MG63 (cell line): ENCODE data around the gene FBXL7. TPM values are rescaled to one million over a fixed set of nuclear protein-coding genes. Genes with fewer than 3 reads are reported as not detected.

Experiments
- DNase-seq: peaks from one replicate; pipeline ENCODE4 v3.0.0-alpha.2; 2020
- H3K27me3 ChIP-seq: fragments of 250-450 bp; sonication (Bioruptor Pico); 2 replicates; pipeline ENCODE4 v1.5.1; 2020; ENCODE audit warnings: mild to moderate bottlenecking, moderate library complexity
- H3K36me3 ChIP-seq: fragments of 250-450 bp; sonication (Bioruptor Pico); 2 replicates; pipeline ENCODE4 v1.5.1; 2020; ENCODE audit warnings: mild to moderate bottlenecking, moderate library complexity
- H3K4me3 ChIP-seq: fragments of 250-450 bp; sonication (Bioruptor Pico); 2 replicates; pipeline ENCODE4 v1.5.1; 2020; ENCODE audit warnings: mild to moderate bottlenecking, moderate library complexity
- H3K9me3 ChIP-seq: fragments of 250-450 bp; sonication (Bioruptor Pico); 2 replicates; pipeline ENCODE4 v1.5.1; 2020; ENCODE audit warnings: mild to moderate bottlenecking, moderate library complexity
- total RNA-seq: library from RNA; depleted of rRNA; stranded (reverse); fragments of >200 nt; shearing (Covaris generic); gene quantifications from 2 replicates; pipeline ENCODE4 v1.2.3, GENCODE V29; 2014; ENCODE audit warnings: low replicate concordance

The FBXL7 gene
- total RNA-seq, 1 experiment from 2014 or later: 9.4 TPM

DNA sequence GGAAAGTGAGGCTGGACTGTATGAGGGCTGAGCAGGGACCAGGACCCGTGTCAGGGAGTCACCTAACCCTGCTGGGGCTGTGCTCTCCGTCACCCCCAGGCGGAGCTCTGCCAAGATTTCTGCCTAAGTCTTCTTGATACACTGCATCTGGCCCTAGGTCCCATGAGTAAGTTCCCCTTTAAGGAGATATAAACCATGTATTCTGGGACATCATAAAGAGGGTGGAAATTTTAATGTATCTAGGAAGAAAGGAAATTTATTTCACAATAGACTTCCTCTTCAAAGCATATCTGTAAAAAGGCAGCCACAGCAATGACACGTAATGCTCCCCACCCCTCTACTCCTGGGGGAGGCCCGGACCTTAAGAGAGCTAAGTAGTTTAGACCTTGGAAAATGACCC is 183.4 kb downstream of the FBXL7 start:
- DNase-seq: no peak
- Histone ChIP-seq H3K9me3 (no peaks in the 10 kb centered on the region), H3K36me3 (no peaks in the 10 kb centered on the region)

DNA sequence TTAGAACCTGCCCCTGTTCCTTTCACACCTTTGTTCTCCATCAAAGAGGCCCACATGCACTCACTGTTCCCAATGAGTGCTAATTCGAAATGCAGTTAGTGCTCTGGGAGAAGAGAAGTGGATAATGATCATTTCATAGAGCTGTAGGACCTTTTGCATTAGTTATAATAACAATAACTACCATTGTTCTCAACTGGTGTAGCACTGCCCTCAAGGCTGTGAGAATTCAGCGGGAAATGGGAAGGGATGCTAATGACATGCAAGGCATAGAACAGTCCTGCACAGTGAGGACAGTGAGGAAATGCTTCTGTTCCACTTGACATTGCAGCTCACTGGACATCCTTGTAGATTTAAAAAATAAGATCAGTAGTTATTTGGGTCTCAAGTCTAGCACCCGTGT is 187.4 kb downstream of the FBXL7 start:
- H3K27me3 ChIP-seq: no peaks in the 10 kb centered on the region
- H3K4me3 ChIP-seq: no peak overlapping the region
- H3K36me3 ChIP-seq: no peaks in the 10 kb centered on the region
- no peaks in the 10 kb centered on the region for H3K9me3 ChIP-seq
- DNase-seq: no peak

More for the DNA sequence above, 183.4 kb downstream of the FBXL7 start:
- Histone ChIP-seq H3K4me3 (no peak overlapping the region), H3K27me3 (no peaks in the 10 kb centered on the region)

- no peak overlapping the region for H3K4me3 ChIP-seq
Observed at GRCh38 chr5:15689836-15690235, 189.9 kb downstream of the FBXL7 start.

DNA sequence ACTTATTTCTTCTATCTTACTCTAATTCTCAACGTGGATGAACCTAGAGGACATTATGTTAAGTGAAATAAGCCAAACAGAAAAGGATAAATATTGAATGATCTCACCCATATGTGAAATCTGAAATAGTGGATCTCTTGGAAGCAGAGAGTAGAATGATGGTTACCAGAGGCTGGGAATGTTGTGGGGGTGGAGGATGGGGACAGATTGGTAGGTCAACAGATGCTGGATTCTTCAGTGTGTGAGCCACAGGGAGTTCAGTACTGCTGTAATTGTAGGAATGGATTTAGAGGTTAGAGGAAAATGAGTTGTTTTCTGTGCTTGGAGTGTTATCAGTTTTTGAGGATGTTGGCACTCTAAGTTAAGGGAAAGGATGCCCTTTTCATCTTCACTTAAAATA is 190.6 kb downstream of the FBXL7 start:
- Histone ChIP-seq H3K36me3 (no peaks in the 10 kb centered on the region), H3K9me3 (no peaks in the 10 kb centered on the region), H3K27me3 (no peaks in the 10 kb centered on the region), H3K4me3 (no peak overlapping the region)
- no peak for DNase-seq

More at GRCh38 chr5:15689836-15690235, 189.9 kb downstream of the FBXL7 start:
- no peaks in the 10 kb centered on the region for H3K36me3 ChIP-seq
- H3K9me3 ChIP-seq: no peaks in the 10 kb centered on the region
- no peaks in the 10 kb centered on the region for H3K27me3 ChIP-seq
- no peak for DNase-seq

- H3K4me3 ChIP-seq: no peak overlapping the region
- DNase-seq: no peak
Observed at GRCh38 chr5:15691521-15691920, 191.5 kb downstream of the FBXL7 start.

GRCh38 chr5:15692706-15693381 is 192.9 kb downstream of the FBXL7 start:
- H3K4me3 ChIP-seq: no peak overlapping the region
- no peaks in the 10 kb centered on the region for H3K9me3 ChIP-seq
- no peak for DNase-seq
- H3K36me3 ChIP-seq: no peaks in the 10 kb centered on the region
- no peaks in the 10 kb centered on the region for H3K27me3 ChIP-seq

More at GRCh38 chr5:15691521-15691920, 191.5 kb downstream of the FBXL7 start:
- H3K9me3 ChIP-seq: no peaks in the 10 kb centered on the region
- H3K36me3 ChIP-seq: no peaks in the 10 kb centered on the region
- no peaks in the 10 kb centered on the region for H3K27me3 ChIP-seq

DNA sequence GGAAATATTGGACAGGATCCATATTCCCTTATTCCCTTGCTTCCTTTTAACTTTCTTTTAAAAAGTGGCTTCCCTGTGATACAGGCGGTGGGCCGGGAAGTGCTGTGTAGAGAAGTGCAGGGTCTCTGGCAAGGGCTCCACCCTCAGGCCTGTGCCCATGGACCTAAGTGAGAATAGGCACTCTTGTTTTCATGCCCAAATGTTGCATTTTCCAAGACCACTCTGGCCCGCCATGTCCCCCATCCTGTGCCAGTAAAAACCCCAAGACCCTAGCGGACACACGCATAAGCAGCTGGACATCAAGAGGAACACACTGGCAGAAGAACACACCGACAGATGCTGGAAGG is 193.4 kb downstream of the FBXL7 start:
- Histone ChIP-seq H3K4me3 (no peak overlapping the region), H3K9me3 (no peaks in the 10 kb centered on the region), H3K27me3 (no peaks in the 10 kb centered on the region), H3K36me3 (no peaks in the 10 kb centered on the region)
- no peak for DNase-seq

- no peaks in the 10 kb centered on the region for H3K27me3 ChIP-seq
- no peak overlapping the region for H3K4me3 ChIP-seq
- no peak for DNase-seq
- no peaks in the 10 kb centered on the region for H3K9me3 ChIP-seq
- H3K36me3 ChIP-seq: no peaks in the 10 kb centered on the region
Observed at GRCh38 chr5:15693933-15694332, 194.0 kb downstream of the FBXL7 start.

GRCh38 chr5:15694696-15695214 is 194.8 kb downstream of the FBXL7 start:
- Histone ChIP-seq H3K9me3 (no peaks in the 10 kb centered on the region), H3K27me3 (no peaks in the 10 kb centered on the region), H3K36me3 (no peaks in the 10 kb centered on the region), H3K4me3 (no peak overlapping the region)
- DNase-seq: no peak

DNA sequence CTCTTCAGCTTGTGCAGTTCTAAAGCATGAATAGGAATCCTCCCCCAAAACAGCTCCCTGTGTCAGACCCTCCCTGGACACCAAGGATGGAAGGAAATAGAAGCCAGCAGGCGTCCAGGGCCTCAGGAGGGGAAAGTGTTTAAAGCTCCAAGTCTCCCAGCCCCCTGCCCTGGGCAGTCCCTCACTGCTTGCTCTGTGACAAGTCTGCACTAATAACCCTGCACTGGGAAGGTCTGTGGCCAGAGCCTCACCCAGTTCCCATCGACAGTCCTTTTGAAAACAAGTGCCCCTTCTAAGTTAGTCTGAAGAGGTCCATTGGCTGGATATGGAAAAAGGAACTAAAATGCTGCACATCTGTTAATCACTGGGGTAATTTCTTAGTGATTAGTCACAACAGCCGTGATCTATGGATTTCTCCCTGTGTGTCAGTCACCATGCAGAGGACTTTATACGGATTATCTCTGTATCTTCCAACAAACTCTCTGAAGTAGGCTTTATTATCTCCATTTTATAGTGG is 195.3 kb downstream of the FBXL7 start:
- Histone ChIP-seq H3K27me3 (no peaks in the 10 kb centered on the region), H3K4me3 (no peak overlapping the region), H3K36me3 (no peaks in the 10 kb centered on the region), H3K9me3 (no peaks in the 10 kb centered on the region)
- no peak for DNase-seq

GRCh38 chr5:15700373-15700772 is 200.4 kb downstream of the FBXL7 start:
- DNase-seq: no peak

GRCh38 chr5:15702102-15702501 is 202.1 kb downstream of the FBXL7 start:
- Histone ChIP-seq H3K9me3 (no peaks in the 10 kb centered on the region), H3K27me3 (no peaks in the 10 kb centered on the region), H3K4me3 (no peak overlapping the region), H3K36me3 (no peaks in the 10 kb centered on the region)
- no peak for DNase-seq

More at GRCh38 chr5:15700373-15700772, 200.4 kb downstream of the FBXL7 start:
- H3K9me3 ChIP-seq: no peaks in the 10 kb centered on the region
- H3K27me3 ChIP-seq: no peaks in the 10 kb centered on the region
- H3K4me3 ChIP-seq: no peak overlapping the region
- no peaks in the 10 kb centered on the region for H3K36me3 ChIP-seq

DNA sequence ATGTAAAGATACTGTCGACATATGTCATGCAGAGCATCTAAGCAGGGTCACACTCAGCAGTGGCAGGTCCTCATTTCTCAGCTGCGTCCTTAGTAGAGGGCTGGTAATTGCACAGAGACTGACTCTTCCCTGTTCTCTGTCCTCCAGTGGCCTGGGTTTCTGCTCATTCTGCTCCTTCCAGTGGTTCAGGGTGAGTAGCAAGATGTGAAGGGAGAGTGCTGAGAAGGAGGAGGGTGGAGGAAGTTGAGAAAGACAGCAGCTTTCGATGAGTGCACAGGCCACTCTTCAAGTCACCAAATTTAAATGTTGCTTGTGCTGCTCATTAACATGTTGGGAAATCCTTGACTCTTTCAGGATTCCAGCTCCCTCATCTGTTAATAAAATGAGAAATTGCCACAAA is 203.9 kb downstream of the FBXL7 start:
- H3K9me3 ChIP-seq: no peaks in the 10 kb centered on the region
- H3K4me3 ChIP-seq: no peak overlapping the region
- H3K36me3 ChIP-seq: no peaks in the 10 kb centered on the region
- no peaks in the 10 kb centered on the region for H3K27me3 ChIP-seq
- no peak for DNase-seq

DNA sequence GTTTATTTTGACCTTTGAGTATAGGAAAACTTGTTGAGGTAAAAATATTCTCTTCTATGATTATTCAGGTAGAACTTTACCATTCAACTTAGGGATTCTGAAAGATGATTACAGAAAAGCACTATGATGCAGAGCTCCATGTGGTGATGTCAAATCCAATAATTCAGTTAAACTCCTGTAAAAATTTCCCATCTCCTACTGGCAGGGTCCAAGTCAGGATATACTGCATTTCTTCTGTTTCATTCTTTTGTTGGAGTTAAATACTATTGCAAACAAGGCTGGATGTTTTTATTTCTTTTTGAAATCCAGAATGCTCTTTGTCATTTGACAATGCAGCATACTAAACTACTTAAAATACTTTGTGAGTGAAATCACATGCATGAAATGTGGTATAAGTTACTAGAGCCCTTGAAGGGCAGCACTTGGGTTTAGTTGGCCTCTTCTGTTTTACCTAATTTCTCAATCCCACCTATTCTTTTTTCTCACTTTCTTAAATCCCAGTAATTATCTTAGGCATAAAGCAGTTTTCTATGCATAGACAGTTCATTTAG is 204.5 kb downstream of the FBXL7 start:
- Histone ChIP-seq H3K36me3 (no peaks in the 10 kb centered on the region), H3K27me3 (no peaks in the 10 kb centered on the region), H3K9me3 (no peaks in the 10 kb centered on the region), H3K4me3 (no peak overlapping the region)
- DNase-seq: no peak

- H3K27me3 ChIP-seq: no peaks in the 10 kb centered on the region
- no peak overlapping the region for H3K4me3 ChIP-seq
- DNase-seq: no peak
- no peaks in the 10 kb centered on the region; the same call in 1 of the 2 replicates for H3K36me3 ChIP-seq
- H3K9me3 ChIP-seq: no peaks in the 10 kb centered on the region
Observed at GRCh38 chr5:15707631-15708030, 207.7 kb downstream of the FBXL7 start.

DNA sequence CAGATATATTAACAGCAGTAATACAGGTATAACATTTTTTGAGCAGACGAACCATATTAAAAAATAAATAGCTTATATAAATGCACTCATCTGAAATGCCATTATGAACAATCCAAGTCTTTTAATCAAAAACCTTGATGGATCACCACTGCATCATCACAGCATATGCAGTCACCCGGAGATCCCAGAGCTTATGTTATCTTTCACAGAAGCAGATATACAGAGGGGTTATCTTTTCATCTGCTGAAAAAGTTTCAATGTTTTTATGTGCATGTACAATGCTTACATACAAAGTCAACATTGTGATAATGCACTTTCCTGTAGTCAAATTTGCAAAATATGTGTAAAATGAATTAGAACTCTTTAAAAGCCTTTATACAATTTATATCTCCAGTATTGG is 211.9 kb downstream of the FBXL7 start:
- H3K27me3 ChIP-seq: no peaks in the 10 kb centered on the region
- no peak for DNase-seq
- no peaks in the 10 kb centered on the region for H3K9me3 ChIP-seq
- H3K4me3 ChIP-seq: no peak overlapping the region
- no peaks in the 10 kb centered on the region; the same call in 1 of the 2 replicates for H3K36me3 ChIP-seq

GRCh38 chr5:15715535-15715934 is 215.6 kb downstream of the FBXL7 start:
- no peaks in the 10 kb centered on the region for H3K27me3 ChIP-seq
- no peaks in the 10 kb centered on the region; the same call in 1 of the 2 replicates for H3K36me3 ChIP-seq
- H3K4me3 ChIP-seq: no peak overlapping the region
- no peak for DNase-seq
- no peaks in the 10 kb centered on the region for H3K9me3 ChIP-seq

DNA sequence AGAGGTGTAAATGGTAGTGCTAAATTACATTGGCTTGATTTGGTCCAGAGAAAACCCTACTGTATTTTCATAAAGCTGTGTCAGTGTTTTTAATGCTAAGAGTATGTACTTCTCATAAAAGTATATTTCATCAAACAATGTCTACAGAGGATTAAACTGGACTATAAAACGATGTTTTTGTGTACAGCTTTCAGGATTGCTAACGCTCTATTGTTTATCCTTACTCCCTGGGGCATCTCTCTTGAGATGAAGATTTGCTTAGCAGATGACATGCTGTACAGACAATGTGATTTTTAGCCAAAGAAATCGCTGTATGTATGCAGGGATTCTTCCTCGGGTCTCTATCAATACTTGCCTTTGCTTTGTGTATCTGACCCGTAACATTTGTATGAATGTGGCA is 216.0 kb downstream of the FBXL7 start:
- Histone ChIP-seq H3K9me3 (no peaks in the 10 kb centered on the region), H3K27me3 (no peaks in the 10 kb centered on the region), H3K4me3 (no peak overlapping the region), H3K36me3 (no peaks in the 10 kb centered on the region; the same call in 1 of the 2 replicates)
- no peak for DNase-seq
